GM20000 (cell line): Measurements from ENCODE around the gene TSGA10IP.

Source experiments
- DNase-seq: peaks from one replicate; pipeline ENCODE4 v3.0.0; 2012; ENCODE audit warnings: low spot score
- TF ChIP-seq, protein P1 (sequence below): IDR thresholded peaks from 2 replicates; pipeline ENCODE4 v1.5.1; 2012; ENCODE audit warnings: mild to moderate bottlenecking, control low read depth; ENCODE audit errors: extremely low read depth, missing control alignments

TSGA10IP gene

GRCh38 chr11:65968600-65969482 is 23.6 kb downstream of the TSGA10IP start:
- TF ChIP-seq, protein P1, sequence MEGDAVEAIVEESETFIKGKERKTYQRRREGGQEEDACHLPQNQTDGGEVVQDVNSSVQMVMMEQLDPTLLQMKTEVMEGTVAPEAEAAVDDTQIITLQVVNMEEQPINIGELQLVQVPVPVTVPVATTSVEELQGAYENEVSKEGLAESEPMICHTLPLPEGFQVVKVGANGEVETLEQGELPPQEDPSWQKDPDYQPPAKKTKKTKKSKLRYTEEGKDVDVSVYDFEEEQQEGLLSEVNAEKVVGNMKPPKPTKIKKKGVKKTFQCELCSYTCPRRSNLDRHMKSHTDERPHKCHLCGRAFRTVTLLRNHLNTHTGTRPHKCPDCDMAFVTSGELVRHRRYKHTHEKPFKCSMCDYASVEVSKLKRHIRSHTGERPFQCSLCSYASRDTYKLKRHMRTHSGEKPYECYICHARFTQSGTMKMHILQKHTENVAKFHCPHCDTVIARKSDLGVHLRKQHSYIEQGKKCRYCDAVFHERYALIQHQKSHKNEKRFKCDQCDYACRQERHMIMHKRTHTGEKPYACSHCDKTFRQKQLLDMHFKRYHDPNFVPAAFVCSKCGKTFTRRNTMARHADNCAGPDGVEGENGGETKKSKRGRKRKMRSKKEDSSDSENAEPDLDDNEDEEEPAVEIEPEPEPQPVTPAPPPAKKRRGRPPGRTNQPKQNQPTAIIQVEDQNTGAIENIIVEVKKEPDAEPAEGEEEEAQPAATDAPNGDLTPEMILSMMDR: no peak
- no peak for DNase-seq

GRCh38 chr11:65972116-65972515 is 26.8 kb downstream of the TSGA10IP start:
- TF ChIP-seq, protein P1: no peak
- DNase-seq: no peak

DNA sequence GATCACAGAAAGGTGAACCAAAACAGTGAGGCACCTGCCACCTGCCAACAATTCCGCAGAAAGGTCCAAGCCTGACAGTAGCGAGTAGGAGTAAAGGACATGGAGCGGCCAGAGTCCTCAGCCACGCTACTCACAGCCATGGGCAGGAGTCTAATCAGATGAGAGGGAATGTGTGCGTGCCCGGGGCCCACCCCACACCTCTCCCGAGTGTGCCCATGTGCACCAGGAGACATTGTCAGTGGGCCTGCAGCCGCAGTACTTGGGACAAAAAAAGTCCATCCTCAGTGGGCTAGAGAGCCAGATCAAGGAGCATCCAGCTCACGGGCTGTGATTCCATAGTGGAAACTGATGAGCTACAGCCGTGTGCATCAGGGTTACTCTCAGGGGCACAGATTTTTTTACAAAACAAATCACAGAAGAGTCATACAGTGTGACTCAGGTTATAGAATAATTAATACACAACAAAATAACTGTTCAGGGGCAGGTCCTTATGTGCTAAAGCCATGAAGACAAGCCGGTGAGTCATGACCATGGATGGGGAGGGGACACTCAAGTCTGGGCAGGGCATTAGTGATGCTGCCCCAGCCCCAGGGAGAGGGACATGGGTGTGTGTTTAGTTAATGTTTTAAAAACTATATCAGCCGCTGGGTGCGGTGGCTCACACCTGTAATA is 28.3 kb downstream of the TSGA10IP start:
- no peak for DNase-seq

DNA sequence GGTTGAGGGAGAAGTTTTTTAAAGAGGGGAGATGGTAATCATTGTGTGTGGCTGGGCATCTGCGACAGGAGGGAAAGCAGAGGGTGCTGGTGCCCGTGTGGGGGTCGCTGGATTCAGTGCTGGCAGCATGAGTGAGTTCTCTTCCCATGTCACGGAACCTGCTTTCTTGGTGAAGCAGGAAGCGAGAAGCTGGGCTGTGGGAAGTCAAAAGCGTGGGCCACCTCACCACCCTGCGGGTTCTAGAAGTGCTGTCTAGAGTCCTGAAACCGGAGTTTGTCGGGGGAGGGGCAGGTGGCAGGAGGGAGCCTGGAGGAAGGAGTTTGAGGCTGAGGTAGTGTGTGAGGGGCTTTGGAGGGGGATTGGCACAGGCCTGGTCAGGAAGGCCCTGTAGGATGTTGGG is 30.5 kb downstream of the TSGA10IP start:
- DNase-seq: no peak
- TF ChIP-seq, protein P1: no peak

More for the DNA sequence above, 28.3 kb downstream of the TSGA10IP start:
- TF ChIP-seq, protein P1: no peak

- TF ChIP-seq, protein P1: no peak
- no peak for DNase-seq
Measured at GRCh38 chr11:65976216-65977176, 31.2 kb downstream of the TSGA10IP start.

DNA sequence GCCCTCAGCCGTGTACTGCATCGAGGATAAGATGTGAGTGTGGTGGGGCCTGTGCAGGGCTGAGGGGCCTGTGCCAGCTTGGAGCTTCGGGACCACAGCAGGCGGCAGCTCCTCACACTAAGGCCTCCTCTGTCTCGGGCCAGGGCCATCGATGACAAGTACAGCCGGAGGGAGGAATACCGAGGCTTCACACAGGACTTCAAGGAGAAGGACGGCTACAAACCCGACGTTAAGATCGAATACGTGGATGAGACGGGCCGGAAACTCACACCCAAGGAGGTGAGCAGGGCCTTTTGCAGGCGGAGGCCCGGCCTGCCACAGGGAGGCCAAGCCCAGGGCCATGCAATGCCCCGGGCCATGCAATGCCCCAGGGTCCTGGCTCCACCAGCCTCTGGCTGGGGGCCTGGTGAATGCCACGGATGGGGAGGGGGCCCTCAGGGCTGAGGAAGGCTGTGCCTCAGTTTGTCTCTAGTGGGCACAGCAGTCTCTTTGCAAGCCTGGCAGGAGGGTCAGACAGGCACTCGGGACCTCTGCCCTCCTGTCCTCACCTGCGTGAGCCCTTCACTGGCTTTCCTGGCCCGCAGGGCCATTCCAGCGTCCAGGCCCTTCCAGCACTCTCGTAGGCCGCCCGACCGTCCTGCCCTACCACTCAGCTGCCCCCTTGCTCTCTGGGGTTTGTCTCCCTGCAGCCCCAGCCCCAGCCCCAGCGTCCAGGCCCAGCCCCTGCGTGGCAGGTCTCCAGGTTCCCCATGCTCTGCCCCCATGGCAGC is 32.5 kb downstream of the TSGA10IP start:
- no peak for DNase-seq
- TF ChIP-seq, protein P1: no peak
